ENCODE results near the gene GON7.
A peak's percentile ranks its signal among the peaks of the same experiment; 100 is the strongest.

The GON7 gene

DNA sequence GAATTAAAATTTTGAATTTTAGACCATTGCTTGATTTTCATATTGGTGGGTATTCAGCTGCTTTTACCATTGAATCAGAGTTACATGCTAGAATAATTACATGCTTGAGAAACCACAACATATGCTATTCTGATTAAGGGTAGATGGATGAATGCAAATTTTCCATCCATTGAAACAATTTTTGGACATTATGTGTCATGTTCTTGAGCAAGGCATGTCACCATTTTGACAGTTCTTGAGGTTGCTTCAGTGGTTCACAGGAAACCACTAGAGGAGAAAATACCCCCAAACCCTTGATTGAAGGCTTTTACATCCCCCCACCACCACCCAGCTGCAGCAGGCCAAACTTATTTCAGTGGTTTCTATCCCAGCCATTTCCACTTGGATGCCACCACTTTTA is 13.6 kb upstream of the GON7 start:
- Histone ChIP-seq H3K27me3 (ENCODE audit: control insufficient read depth, low read length) (no peaks in the 10 kb centered on the region), H3K36me3 (ENCODE audit: control insufficient read depth, low read length) (peaks cover 81% of the 10 kb centered on the region), H3K27ac (ENCODE audit: low read depth, low read length) (peak overlapping the region; percentile 81), H4K20me1 (ENCODE audit: control insufficient read depth, insufficient read depth, low read depth, low read length) (no peaks in the 10 kb centered on the region), H3K4me3 (ENCODE audit: low read length) (no peak overlapping the region), H3K9me3 (ENCODE audit: control insufficient read depth, insufficient read depth, low read length) (no peaks in the 10 kb centered on the region), H3F3A (ENCODE audit: control insufficient read depth, insufficient read depth) (peaks cover 10% of the 10 kb centered on the region), H3K79me2 (ENCODE audit: control insufficient read depth, low read length) (no peaks in the 10 kb centered on the region), H3K4me1 (ENCODE audit: control insufficient read depth, low read length) (peaks cover 29% of the 10 kb centered on the region), H3K9me2 (replicated peaks; ENCODE audit: control insufficient read depth, low read length) (no peaks in the 10 kb centered on the region), H3K4me2 (ENCODE audit: low read length) (peak overlapping the region; percentile 47)
- TF ChIP-seq, protein P1, sequence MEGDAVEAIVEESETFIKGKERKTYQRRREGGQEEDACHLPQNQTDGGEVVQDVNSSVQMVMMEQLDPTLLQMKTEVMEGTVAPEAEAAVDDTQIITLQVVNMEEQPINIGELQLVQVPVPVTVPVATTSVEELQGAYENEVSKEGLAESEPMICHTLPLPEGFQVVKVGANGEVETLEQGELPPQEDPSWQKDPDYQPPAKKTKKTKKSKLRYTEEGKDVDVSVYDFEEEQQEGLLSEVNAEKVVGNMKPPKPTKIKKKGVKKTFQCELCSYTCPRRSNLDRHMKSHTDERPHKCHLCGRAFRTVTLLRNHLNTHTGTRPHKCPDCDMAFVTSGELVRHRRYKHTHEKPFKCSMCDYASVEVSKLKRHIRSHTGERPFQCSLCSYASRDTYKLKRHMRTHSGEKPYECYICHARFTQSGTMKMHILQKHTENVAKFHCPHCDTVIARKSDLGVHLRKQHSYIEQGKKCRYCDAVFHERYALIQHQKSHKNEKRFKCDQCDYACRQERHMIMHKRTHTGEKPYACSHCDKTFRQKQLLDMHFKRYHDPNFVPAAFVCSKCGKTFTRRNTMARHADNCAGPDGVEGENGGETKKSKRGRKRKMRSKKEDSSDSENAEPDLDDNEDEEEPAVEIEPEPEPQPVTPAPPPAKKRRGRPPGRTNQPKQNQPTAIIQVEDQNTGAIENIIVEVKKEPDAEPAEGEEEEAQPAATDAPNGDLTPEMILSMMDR (IDR thresholded peaks at IDR 0.05; ENCODE audit: low read depth, low read length, poor library complexity, severe bottlenecking), result no peak
- TF ChIP-seq EZH2phosphoT487 (IDR thresholded peaks at IDR 0.05; ENCODE audit: borderline replicate concordance, low read length), result no peak

DNA sequence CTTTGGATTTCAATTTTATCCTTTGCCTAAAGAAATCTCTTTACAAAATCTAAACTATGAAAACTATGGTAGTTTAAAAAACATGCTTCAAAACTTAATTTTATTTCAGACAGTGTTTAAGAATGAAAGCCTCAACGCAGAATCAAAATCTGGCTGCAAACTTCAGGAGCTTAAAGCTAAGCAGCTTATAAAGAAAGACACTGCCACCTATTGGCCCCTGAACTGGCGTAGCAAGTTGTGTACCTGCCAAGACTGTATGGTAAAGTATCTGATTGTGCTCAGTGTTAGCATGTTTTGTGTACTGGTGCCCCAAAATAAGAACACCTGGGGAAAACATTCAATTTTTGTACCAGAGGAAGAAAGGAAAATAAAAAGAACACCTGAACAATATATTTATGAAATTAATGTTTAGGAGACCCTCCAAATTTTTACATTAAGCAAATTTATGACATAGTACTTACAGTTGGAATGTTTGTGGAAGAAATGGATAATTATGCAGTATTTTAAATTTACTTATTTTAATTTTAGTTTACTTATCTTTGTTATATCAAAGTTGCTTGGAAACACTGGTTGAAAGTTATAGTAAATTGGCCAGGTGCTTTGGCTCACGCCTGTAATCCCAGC is 12.3 kb upstream of the GON7 start:
- H4K20me1 ChIP-seq (ENCODE audit: control insufficient read depth, insufficient read depth, low read depth, low read length), result no peaks in the 10 kb centered on the region
- H3K27ac ChIP-seq (ENCODE audit: low read depth, low read length), result peak overlapping the region; percentile 81
- H3F3A ChIP-seq (ENCODE audit: control insufficient read depth, insufficient read depth), result peaks cover 14% of the 10 kb centered on the region
- H3K4me1 ChIP-seq (ENCODE audit: control insufficient read depth, low read length), result peaks cover 29% of the 10 kb centered on the region
- H3K27me3 ChIP-seq (ENCODE audit: control insufficient read depth, low read length), result no peaks in the 10 kb centered on the region
- TF ChIP-seq, protein P1 (IDR thresholded peaks at IDR 0.05; ENCODE audit: low read depth, low read length, poor library complexity, severe bottlenecking), result peak; percentile 79
- no peak for TF ChIP-seq EZH2phosphoT487 (IDR thresholded peaks at IDR 0.05; ENCODE audit: borderline replicate concordance, low read length)
- no peaks in the 10 kb centered on the region for H3K9me2 ChIP-seq (replicated peaks; ENCODE audit: control insufficient read depth, low read length)
- H3K4me2 ChIP-seq (ENCODE audit: low read length), result peak overlapping the region; percentile 47
- no peaks in the 10 kb centered on the region for H3K9me3 ChIP-seq (ENCODE audit: control insufficient read depth, insufficient read depth, low read length)
- H3K4me3 ChIP-seq (ENCODE audit: low read length), result no peak overlapping the region
- H3K79me2 ChIP-seq (ENCODE audit: control insufficient read depth, low read length), result no peaks in the 10 kb centered on the region
- peaks cover 83% of the 10 kb centered on the region for H3K36me3 ChIP-seq (ENCODE audit: control insufficient read depth, low read length)

DNA sequence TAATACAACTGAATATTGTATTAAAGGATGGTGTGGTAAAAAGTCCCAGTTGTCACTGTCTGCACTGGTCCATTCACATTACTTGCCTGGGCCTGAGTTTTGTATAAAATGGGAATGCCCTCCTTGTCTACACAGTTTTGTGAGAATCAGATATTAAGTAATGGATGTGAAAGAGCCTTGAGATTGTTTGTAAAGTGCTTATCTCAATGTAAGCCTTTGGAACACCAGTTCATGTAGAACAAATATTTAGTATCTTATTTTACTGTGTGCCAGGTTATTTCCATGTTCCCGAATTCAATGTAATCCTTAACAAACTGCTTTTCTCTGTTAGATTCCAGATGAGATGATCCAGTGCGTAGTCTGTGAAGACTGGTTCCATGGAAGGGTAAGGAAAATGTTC is 7.7 kb upstream of the GON7 start:
- TF ChIP-seq, protein P1 (IDR thresholded peaks at IDR 0.05; ENCODE audit: low read depth, low read length, poor library complexity, severe bottlenecking), result no peak
- no peak for TF ChIP-seq EZH2phosphoT487 (IDR thresholded peaks at IDR 0.05; ENCODE audit: borderline replicate concordance, low read length)
- Histone ChIP-seq H4K20me1 (ENCODE audit: control insufficient read depth, insufficient read depth, low read depth, low read length) (no peaks in the 10 kb centered on the region), H3K36me3 (ENCODE audit: control insufficient read depth, low read length) (peaks cover 81% of the 10 kb centered on the region), H3K4me3 (ENCODE audit: low read length) (no peak overlapping the region), H3K27me3 (ENCODE audit: control insufficient read depth, low read length) (no peaks in the 10 kb centered on the region), H3K27ac (ENCODE audit: low read depth, low read length) (no peak overlapping the region), H3K79me2 (ENCODE audit: control insufficient read depth, low read length) (peaks cover 32% of the 10 kb centered on the region), H3K9me2 (replicated peaks; ENCODE audit: control insufficient read depth, low read length) (no peaks in the 10 kb centered on the region), H3F3A (ENCODE audit: control insufficient read depth, insufficient read depth) (peaks cover 27% of the 10 kb centered on the region), H3K4me1 (ENCODE audit: control insufficient read depth, low read length) (peaks cover 43% of the 10 kb centered on the region), H3K4me2 (ENCODE audit: low read length) (no peak overlapping the region), H3K9me3 (ENCODE audit: control insufficient read depth, insufficient read depth, low read length) (no peaks in the 10 kb centered on the region)

Data from DOHH2 (cell line).